Dedifferentiated amniotic fluid mesenchymal stem cell (primary cell): ENCODE measurements around the gene BSX.

ENCODE experiments used
- DNase-seq: peaks from one replicate; pipeline ENCODE4 v3.0.0-alpha.2; 2016; ENCODE audit errors: extremely low spot score

BSX gene

GRCh38 chr11:122954455-122954854, 27.2 kb downstream of the BSX start:
- DNase-seq, result no peak

- DNase-seq, result no peak
These were observed 30.4 kb downstream of the BSX start for GRCh38 chr11:122951211-122951610.

- DNase-seq, result no peak
These were observed 43.1 kb downstream of the BSX start for GRCh38 chr11:122938557-122938956.

DNA sequence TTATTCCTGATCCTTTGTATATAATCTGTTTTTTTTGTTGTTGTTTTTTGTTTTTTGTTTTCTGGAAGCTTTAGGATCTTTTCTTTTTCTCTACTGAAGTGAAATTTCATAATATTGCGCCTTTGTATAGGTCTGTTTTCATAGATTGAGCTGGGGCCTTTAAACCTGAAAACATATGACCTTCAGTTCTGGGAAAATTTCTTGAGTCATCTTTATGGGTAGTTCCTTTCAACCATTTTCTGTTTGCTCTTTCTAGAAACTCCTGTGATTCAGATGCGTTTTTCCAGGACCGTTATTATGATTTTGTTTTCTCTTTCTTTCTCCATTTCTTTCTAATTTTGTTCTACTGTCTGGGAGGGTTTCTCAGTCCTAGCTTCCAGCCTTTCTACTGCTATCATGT, 43.7 kb downstream of the BSX start:
- DNase-seq, result no peak

- no peak for DNase-seq
These were observed 48.2 kb downstream of the BSX start for GRCh38 chr11:122933416-122933815.

- DNase-seq, result no peak
These were observed 50.1 kb downstream of the BSX start for GRCh38 chr11:122931510-122931909.
